ENCODE results near the gene MYO5A.

The MYO5A gene

GRCh38 chr15:52502608-52503007 lies 26.1 kb downstream of the MYO5A start:
- H3K4me3 ChIP-seq (ENCODE audit: low read length) = no peak overlapping the region
- TF ChIP-seq, protein P1, sequence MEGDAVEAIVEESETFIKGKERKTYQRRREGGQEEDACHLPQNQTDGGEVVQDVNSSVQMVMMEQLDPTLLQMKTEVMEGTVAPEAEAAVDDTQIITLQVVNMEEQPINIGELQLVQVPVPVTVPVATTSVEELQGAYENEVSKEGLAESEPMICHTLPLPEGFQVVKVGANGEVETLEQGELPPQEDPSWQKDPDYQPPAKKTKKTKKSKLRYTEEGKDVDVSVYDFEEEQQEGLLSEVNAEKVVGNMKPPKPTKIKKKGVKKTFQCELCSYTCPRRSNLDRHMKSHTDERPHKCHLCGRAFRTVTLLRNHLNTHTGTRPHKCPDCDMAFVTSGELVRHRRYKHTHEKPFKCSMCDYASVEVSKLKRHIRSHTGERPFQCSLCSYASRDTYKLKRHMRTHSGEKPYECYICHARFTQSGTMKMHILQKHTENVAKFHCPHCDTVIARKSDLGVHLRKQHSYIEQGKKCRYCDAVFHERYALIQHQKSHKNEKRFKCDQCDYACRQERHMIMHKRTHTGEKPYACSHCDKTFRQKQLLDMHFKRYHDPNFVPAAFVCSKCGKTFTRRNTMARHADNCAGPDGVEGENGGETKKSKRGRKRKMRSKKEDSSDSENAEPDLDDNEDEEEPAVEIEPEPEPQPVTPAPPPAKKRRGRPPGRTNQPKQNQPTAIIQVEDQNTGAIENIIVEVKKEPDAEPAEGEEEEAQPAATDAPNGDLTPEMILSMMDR (IDR thresholded peaks at IDR 0.05; ENCODE audit: insufficient read depth, low read depth, low read length, missing control alignments) = no peak
- DNase-seq (ENCODE audit: low read depth) = no peak

GRCh38 chr15:52499506-52499905 lies 29.2 kb downstream of the MYO5A start:
- TF ChIP-seq, protein P1 (IDR thresholded peaks at IDR 0.05; ENCODE audit: insufficient read depth, low read depth, low read length, missing control alignments) = no peak
- no peak for DNase-seq (ENCODE audit: low read depth)
- no peak overlapping the region for H3K4me3 ChIP-seq (ENCODE audit: low read length)

- no peak for DNase-seq (ENCODE audit: low read depth)
- TF ChIP-seq, protein P1 (IDR thresholded peaks at IDR 0.05; ENCODE audit: insufficient read depth, low read depth, low read length, missing control alignments) = no peak
Observed at GRCh38 chr15:52498706-52499105, 30.0 kb downstream of the MYO5A start.

GRCh38 chr15:52496776-52497470 lies 31.8 kb downstream of the MYO5A start:
- no peak overlapping the region for H3K4me3 ChIP-seq (ENCODE audit: low read length)
- peak; percentile 96 for DNase-seq (ENCODE audit: low read depth)
- TF ChIP-seq, protein P1 (IDR thresholded peaks at IDR 0.05; ENCODE audit: insufficient read depth, low read depth, low read length, missing control alignments) = no peak

More at GRCh38 chr15:52498706-52499105, 30.0 kb downstream of the MYO5A start:
- H3K4me3 ChIP-seq (ENCODE audit: low read length) = no peak overlapping the region

- no peak overlapping the region for H3K4me3 ChIP-seq (ENCODE audit: low read length)
- TF ChIP-seq, protein P1 (IDR thresholded peaks at IDR 0.05; ENCODE audit: insufficient read depth, low read depth, low read length, missing control alignments) = no peak
- DNase-seq (ENCODE audit: low read depth) = no peak
Observed at GRCh38 chr15:52496175-52496574, 32.5 kb downstream of the MYO5A start.

- H3K4me3 ChIP-seq (ENCODE audit: low read length) = no peak overlapping the region
- no peak for DNase-seq (ENCODE audit: low read depth)
- TF ChIP-seq, protein P1 (IDR thresholded peaks at IDR 0.05; ENCODE audit: insufficient read depth, low read depth, low read length, missing control alignments) = no peak
Observed at GRCh38 chr15:52495125-52495524, 33.6 kb downstream of the MYO5A start.

DNA sequence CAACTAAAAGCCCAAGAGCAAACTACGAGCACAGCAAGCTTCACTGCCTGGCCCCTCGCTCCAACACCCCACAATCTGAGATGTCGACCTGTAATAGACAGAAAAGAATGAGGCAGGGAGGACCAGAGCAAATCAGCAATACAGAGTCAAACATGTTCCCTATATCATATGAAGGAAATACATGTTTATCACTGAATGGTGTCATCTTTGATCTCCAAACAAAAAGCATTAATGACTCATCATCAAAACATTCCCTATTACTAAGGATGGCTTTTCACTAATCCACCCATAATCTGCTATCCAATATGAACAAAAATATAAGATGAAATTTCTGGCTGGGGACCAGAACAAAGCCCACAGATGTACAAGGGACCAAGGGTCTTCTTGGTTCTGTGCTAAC lies 34.7 kb downstream of the MYO5A start:
- DNase-seq (ENCODE audit: low read depth) = peak; percentile 52
- H3K4me3 ChIP-seq (ENCODE audit: low read length) = no peak overlapping the region
- TF ChIP-seq, protein P1 (IDR thresholded peaks at IDR 0.05; ENCODE audit: insufficient read depth, low read depth, low read length, missing control alignments) = no peak
